Stomach (tissue), 9 donors: Measurements from ENCODE around the gene SF3A1. TPM values are rescaled to one million over a fixed set of nuclear protein-coding genes. Genes with fewer than 3 reads are reported as not detected.

Source experiments
- DNase-seq, 2 donors: peaks; one replicate each; pipeline versions ENCODE4 v3.0.0 to v3.0.0-alpha.2; 2013 to 2019
- H3K27ac ChIP-seq, 5 donors: fragments of 200-600 bp in 4 of 5; sonication (generic) in 4 of 5; one replicate each; pipeline ENCODE4 v1.5.1; 2013 to 2019; ENCODE audit warnings: mild to moderate bottlenecking in 1 of 5, moderate library complexity in 1 of 5
- H3K27me3 ChIP-seq, 3 donors: fragments of 200-600 bp; sonication (generic); one replicate each; pipeline ENCODE4 v1.5.1; 2017 to 2019; ENCODE audit warnings: mixed run types in 1 of 3
- H3K36me3 ChIP-seq, 4 donors: fragments of 200-600 bp; sonication (generic); 1 replicate in 3 of 4; 2 replicates in 1 of 4; pipeline ENCODE4 v1.5.1; 2016 to 2019
- H3K4me1 ChIP-seq, 4 donors: fragments of 200-600 bp; sonication (generic); one replicate each; pipeline ENCODE4 v1.5.1; 2016 to 2019
- H3K4me3 ChIP-seq, 4 donors: fragments of 200-600 bp; sonication (generic) in 3 of 4; one replicate each; pipeline ENCODE4 v1.5.1; 2016 to 2019; ENCODE audit warnings: mild to moderate bottlenecking in 1 of 4
- H3K9me3 ChIP-seq, 4 donors: fragments of 200-600 bp; sonication (generic); one replicate each; pipeline ENCODE4 v1.5.1; 2016 to 2019
- CTCF ChIP-seq, 7 experiments: fragments of 450-650 bp in 4 of 7; fragments of 200-600 bp in 3 of 7; sonication (generic) in 3 of 7; IDR thresholded peaks; one replicate each; pipeline ENCODE4 v1.5.1; 2016 to 2019; ENCODE audit warnings: antibody characterized with exemption in 7 of 7, control low read depth in 2 of 7, mild to moderate bottlenecking in 1 of 7
- EP300 ChIP-seq: sonication (generic); formaldehyde crosslinking; IDR thresholded peaks from one replicate; pipeline ENCODE4 v1.6.1; 2017; ENCODE audit warnings: antibody characterized with exemption
- POLR2A ChIP-seq, 4 donors: fragments of 450-650 bp; IDR thresholded peaks; one replicate each; pipeline ENCODE4 v1.6.1; 2016; ENCODE audit warnings: antibody characterized with exemption in 4 of 4, control low read depth in 2 of 4, mild to moderate bottlenecking in 1 of 4, moderate library complexity in 1 of 4
- POLR2AphosphoS5 ChIP-seq, 3 donors: sonication (generic); formaldehyde crosslinking; IDR thresholded peaks; one replicate each; pipeline ENCODE4 v1.6.1; 2016; ENCODE audit warnings: antibody characterized with exemption in 3 of 3
- WGBS, 5 donors: extraction: QIAGEN DNeasy Blood & Tissue Kit in 3 of 5; methylation state at CpG; one replicate each; pipeline versions ENCODE4 v1.1.5 to v1.1.7; 2013 to 2018; 5-methylcytosine and 5-hydroxymethylcytosine counted together
- intact Hi-C: fragments of 100-400 bp; cut with DNase I; formaldehyde crosslinking; loops from one replicate; pipeline ENCODE4 v1.15.1; 2023; ENCODE audit warnings: low total_unique reads
- polyA plus RNA-seq, 3 donors: library from polyadenylated mRNA; stranded (reverse); fragments of 200-250 nt; gene quantifications; one replicate each; pipeline ENCODE4 v1.2.3, GENCODE V29; 2013
- total RNA-seq, 5 donors: library from RNA; depleted of rRNA; stranded (reverse); fragments of >200 nt; gene quantifications; one replicate each; pipeline versions ENCODE4 v1.1.0 to v1.2.3, GENCODE V29; 2014 to 2016
- donor health status: healthy with polysubstance abuse.
- donor health status: Bipolar disorder and iron deficiency.
- donor health status: healthy.

Gene SF3A1
- total and polyA plus RNA-seq, 8 donors = 13.6 to 316 (median 30.6) TPM

GRCh38 chr22:30292069-30292970, 64.4 kb downstream of the SF3A1 start:
- Histone ChIP-seq H3K4me1 (peaks cover 41 to 53% (median 51%) of the 10 kb centered on the region in 4 donors), H3K36me3 (peaks cover 37 to 59% (median 58%) of the 10 kb centered on the region in 4 donors), H3K27me3 (no peaks in the 10 kb centered on the region), H3K27ac (peak overlapping the region in 4 of 5 donors; percentile 85 to 97 (median 92)), H3K4me3 (no peak overlapping the region), H3K9me3 (no peaks in the 10 kb centered on the region)
- DNase-seq = no peak
- 76 to 90% (median 84%) methylated on average over 14 to 18 of the region's 18 CpGs for WGBS, 5 donors
- TF ChIP-seq EP300 = no peak
- intact Hi-C loops = no loop called here

GRCh38 chr22:30291058-30291892, 65.4 kb downstream of the SF3A1 start:
- WGBS, 5 donors = 28 to 50% (median 35%) methylated on average over 11 to 13 of the region's 13 CpGs
- Histone ChIP-seq H3K36me3 (peaks cover 30 to 56% (median 51%) of the 10 kb centered on the region in 4 donors), H3K9me3 (no peaks in the 10 kb centered on the region), H3K4me1 (peaks cover 36 to 55% (median 48%) of the 10 kb centered on the region in 4 donors), H3K27me3 (no peaks in the 10 kb centered on the region), H3K4me3 (no peak overlapping the region), H3K27ac (peak overlapping the region; percentile 85 to 97 (median 89))
- intact Hi-C loops = no loop called here
- TF ChIP-seq CTCF (IDR thresholded peaks at IDR 0.05) (peak in 1 of 7 experiments; percentile 26), POLR2A (IDR thresholded peaks at IDR 0.05) (no peak), EP300 (peak; percentile 97), POLR2AphosphoS5 (IDR thresholded peaks at IDR 0.05) (peak; percentile 85 to 96 (median 92))
- DNase-seq = peak; percentile 88 to 91

- DNase-seq = no peak
- Histone ChIP-seq H3K27me3 (no peaks in the 10 kb centered on the region), H3K36me3 (peaks cover 32 to 56% (median 51%) of the 10 kb centered on the region in 4 donors), H3K4me3 (peak overlapping the region; percentile 84 to 97 (median 88)), H3K27ac (peak overlapping the region; percentile 85 to 97 (median 89)), H3K4me1 (peaks cover 36 to 55% (median 48%) of the 10 kb centered on the region in 4 donors), H3K9me3 (no peaks in the 10 kb centered on the region)
- 8 to 41% (median 33%) methylated on average over 2 to 3 of the region's 3 CpGs for WGBS, 5 donors
- intact Hi-C loops = no loop called here
- TF ChIP-seq EP300 (no peak), CTCF (IDR thresholded peaks at IDR 0.05) (no peak), POLR2AphosphoS5 (IDR thresholded peaks at IDR 0.05) (no peak), POLR2A (IDR thresholded peaks at IDR 0.05) (no peak)
These were observed 66.2 kb downstream of the SF3A1 start for GRCh38 chr22:30290342-30291057.

DNA sequence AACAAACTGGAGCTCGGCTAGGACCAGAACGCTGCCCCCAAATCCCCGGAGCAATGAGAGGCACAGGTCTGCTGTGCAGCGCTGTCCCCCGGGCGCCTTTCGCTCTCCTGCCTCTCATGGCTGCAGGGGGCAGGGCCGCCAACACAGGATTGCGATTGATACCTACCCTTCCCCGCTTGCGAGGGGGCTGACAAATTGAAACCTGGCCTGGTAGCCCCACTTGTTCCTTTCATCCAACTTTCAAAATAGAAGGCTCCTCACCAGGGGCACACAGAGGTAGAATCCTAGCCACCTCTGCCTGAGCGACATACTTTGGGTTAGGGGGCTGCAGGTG, 66.7 kb downstream of the SF3A1 start:
- Histone ChIP-seq H3K27me3 (no peaks in the 10 kb centered on the region), H3K4me1 (peaks cover 36 to 55% (median 48%) of the 10 kb centered on the region in 4 donors), H3K4me3 (peak overlapping the region; percentile 84 to 97 (median 88)), H3K27ac (peak overlapping the region; percentile 85 to 97 (median 89)), H3K36me3 (peaks cover 37 to 56% (median 51%) of the 10 kb centered on the region in 4 donors), H3K9me3 (no peaks in the 10 kb centered on the region)
- 8 to 17% (median 15%) methylated on average over 6 to 12 of the region's 12 CpGs for WGBS, 5 donors
- DNase-seq = no peak
- no peak for TF ChIP-seq CTCF (IDR thresholded peaks at IDR 0.05)
- TF ChIP-seq POLR2AphosphoS5 (IDR thresholded peaks at IDR 0.05) = no peak
- no peak for TF ChIP-seq POLR2A (IDR thresholded peaks at IDR 0.05)
- no peak for TF ChIP-seq EP300
- intact Hi-C loops = loop anchor here (5.0 kb wide), 1 partner anchor 97 kb away; the partner anchor contains the start of gene RNF215
